ENCODE data around the gene PRSS33.

The PRSS33 gene

GRCh38 chr16:2752850-2753732 is 34.3 kb downstream of the PRSS33 start:
- Histone ChIP-seq H3K36me3 (ENCODE audit: insufficient read depth, insufficient read length, low read length) (peaks cover 61% of the 10 kb centered on the region), H3K9me3 (ENCODE audit: insufficient read depth, low read length) (no peaks in the 10 kb centered on the region), H3K4me3 (ENCODE audit: insufficient read length, low read depth) (peak overlapping the region; percentile 98), H3K27me3 (ENCODE audit: insufficient read depth, insufficient read length) (no peaks in the 10 kb centered on the region), H3K4me1 (ENCODE audit: insufficient read depth, insufficient read length) (peaks cover 8% of the 10 kb centered on the region), H3K9ac (ENCODE audit: insufficient read length, low read depth) (peak overlapping the region; percentile 100)
- TF ChIP-seq YY1 (IDR thresholded peaks at IDR 0.05; ENCODE audit: insufficient read depth, insufficient read length), result no peak
- DNase-seq (ENCODE audit: low read depth, low spot score), result peak; percentile 50

- Histone ChIP-seq H3K9ac (ENCODE audit: insufficient read length, low read depth) (peak within 1 kb of the TSS; percentile 100), H3K36me3 (ENCODE audit: insufficient read depth, insufficient read length, low read length) (peaks cover 53% of the 10 kb centered on the region), H3K4me3 (ENCODE audit: insufficient read length, low read depth) (peak within 1 kb of the TSS; percentile 98), H3K9me3 (ENCODE audit: insufficient read depth, low read length) (no peaks in the 10 kb centered on the region), H3K4me1 (ENCODE audit: insufficient read depth, insufficient read length) (peaks cover 8% of the 10 kb centered on the region), H3K27me3 (ENCODE audit: insufficient read depth, insufficient read length) (no peaks in the 10 kb centered on the region)
- TF ChIP-seq YY1 (IDR thresholded peaks at IDR 0.05; ENCODE audit: insufficient read depth, insufficient read length) (peak; percentile 94), SUZ12 (IDR thresholded peaks at IDR 0.05; ENCODE audit: extremely low read depth, insufficient read depth, insufficient read length) (no peak)
- DNase-seq (ENCODE audit: low read depth, low spot score), result peak; percentile 95
Observed at GRCh38 chr16:2752035-2752849, 35.1 kb downstream of the PRSS33 start, which contains the start of gene SRRM2. SRRM2 (plus strand) TSS chr16:2752638; CDS start chr16:2756365, 3,727 bp downstream.

GRCh38 chr16:2751577-2752034 is 35.8 kb downstream of the PRSS33 start:
- Histone ChIP-seq H3K4me3 (ENCODE audit: insufficient read length, low read depth) (peak overlapping the region; percentile 98), H3K9me3 (ENCODE audit: insufficient read depth, low read length) (no peaks in the 10 kb centered on the region), H3K27me3 (ENCODE audit: insufficient read depth, insufficient read length) (no peaks in the 10 kb centered on the region), H3K4me1 (ENCODE audit: insufficient read depth, insufficient read length) (peaks cover 8% of the 10 kb centered on the region), H3K9ac (ENCODE audit: insufficient read length, low read depth) (peak overlapping the region; percentile 100), H3K36me3 (ENCODE audit: insufficient read depth, insufficient read length, low read length) (peaks cover 46% of the 10 kb centered on the region)
- TF ChIP-seq SUZ12 (IDR thresholded peaks at IDR 0.05; ENCODE audit: extremely low read depth, insufficient read depth, insufficient read length) (no peak), ZNF274 (IDR thresholded peaks at IDR 0.05; ENCODE audit: low read depth, low read length) (no peak)
- peak; percentile 70 for DNase-seq (ENCODE audit: low read depth, low spot score)

GRCh38 chr16:2749936-2750335 is 37.4 kb downstream of the PRSS33 start:
- DNase-seq (ENCODE audit: low read depth, low spot score), result no peak
- peaks cover 3% of the 10 kb centered on the region for H3K4me1 ChIP-seq (ENCODE audit: insufficient read depth, insufficient read length)
- H3K27me3 ChIP-seq (ENCODE audit: insufficient read depth, insufficient read length), result no peaks in the 10 kb centered on the region
- peaks cover 30% of the 10 kb centered on the region for H3K36me3 ChIP-seq (ENCODE audit: insufficient read depth, insufficient read length, low read length)
- H3K9me3 ChIP-seq (ENCODE audit: insufficient read depth, low read length), result no peaks in the 10 kb centered on the region
- no peak overlapping the region for H3K9ac ChIP-seq (ENCODE audit: insufficient read length, low read depth)
- no peak overlapping the region for H3K4me3 ChIP-seq (ENCODE audit: insufficient read length, low read depth)
- TF ChIP-seq ZNF274 (IDR thresholded peaks at IDR 0.05; ENCODE audit: low read depth, low read length) (no peak), YY1 (IDR thresholded peaks at IDR 0.05; ENCODE audit: insufficient read depth, insufficient read length) (no peak), SUZ12 (IDR thresholded peaks at IDR 0.05; ENCODE audit: extremely low read depth, insufficient read depth, insufficient read length) (no peak)

GRCh38 chr16:2749476-2749875 is 37.9 kb downstream of the PRSS33 start:
- no peak for DNase-seq (ENCODE audit: low read depth, low spot score)
- Histone ChIP-seq H3K4me3 (ENCODE audit: insufficient read length, low read depth) (no peak overlapping the region), H3K4me1 (ENCODE audit: insufficient read depth, insufficient read length) (peaks cover 3% of the 10 kb centered on the region), H3K27me3 (ENCODE audit: insufficient read depth, insufficient read length) (no peaks in the 10 kb centered on the region), H3K9me3 (ENCODE audit: insufficient read depth, low read length) (no peaks in the 10 kb centered on the region), H3K9ac (ENCODE audit: insufficient read length, low read depth) (no peak overlapping the region), H3K36me3 (ENCODE audit: insufficient read depth, insufficient read length, low read length) (peaks cover 25% of the 10 kb centered on the region)
- TF ChIP-seq YY1 (IDR thresholded peaks at IDR 0.05; ENCODE audit: insufficient read depth, insufficient read length), result no peak
- TF ChIP-seq ZNF274 (IDR thresholded peaks at IDR 0.05; ENCODE audit: low read depth, low read length), result no peak
- no peak for TF ChIP-seq SUZ12 (IDR thresholded peaks at IDR 0.05; ENCODE audit: extremely low read depth, insufficient read depth, insufficient read length)

- no peak for TF ChIP-seq ZNF274 (IDR thresholded peaks at IDR 0.05; ENCODE audit: low read depth, low read length)
- TF ChIP-seq SUZ12 (IDR thresholded peaks at IDR 0.05; ENCODE audit: extremely low read depth, insufficient read depth, insufficient read length), result no peak
- TF ChIP-seq YY1 (IDR thresholded peaks at IDR 0.05; ENCODE audit: insufficient read depth, insufficient read length), result no peak
- DNase-seq (ENCODE audit: low read depth, low spot score), result no peak
Observed at GRCh38 chr16:2748757-2749455, 38.5 kb downstream of the PRSS33 start.

More at GRCh38 chr16:2748757-2749455, 38.5 kb downstream of the PRSS33 start:
- H3K9ac ChIP-seq (ENCODE audit: insufficient read length, low read depth), result no peak overlapping the region
- H3K4me3 ChIP-seq (ENCODE audit: insufficient read length, low read depth), result no peak overlapping the region
- H3K9me3 ChIP-seq (ENCODE audit: insufficient read depth, low read length), result no peaks in the 10 kb centered on the region
- H3K4me1 ChIP-seq (ENCODE audit: insufficient read depth, insufficient read length), result peaks cover 3% of the 10 kb centered on the region
- peaks cover 21% of the 10 kb centered on the region for H3K36me3 ChIP-seq (ENCODE audit: insufficient read depth, insufficient read length, low read length)
- H3K27me3 ChIP-seq (ENCODE audit: insufficient read depth, insufficient read length), result no peaks in the 10 kb centered on the region

Measured in NT2/D1 (cell line).